HG03565 (cell line): ENCODE data around the gene SLC7A9.
"Not testable (repeated sequence)": the region's sequence is repeated elsewhere in the genome, so short reads cannot be mapped to it uniquely, and the experiment has no call there.

ENCODE experiments used
- ATAC-seq: cut with Tn5 transposase; IDR thresholded peaks from one replicate; pipeline ENCODE4 v1.9.1; 2021; ENCODE audit warnings: mild to moderate bottlenecking, moderate library complexity; ENCODE audit not compliant: unreplicated experiment

Gene SLC7A9

DNA sequence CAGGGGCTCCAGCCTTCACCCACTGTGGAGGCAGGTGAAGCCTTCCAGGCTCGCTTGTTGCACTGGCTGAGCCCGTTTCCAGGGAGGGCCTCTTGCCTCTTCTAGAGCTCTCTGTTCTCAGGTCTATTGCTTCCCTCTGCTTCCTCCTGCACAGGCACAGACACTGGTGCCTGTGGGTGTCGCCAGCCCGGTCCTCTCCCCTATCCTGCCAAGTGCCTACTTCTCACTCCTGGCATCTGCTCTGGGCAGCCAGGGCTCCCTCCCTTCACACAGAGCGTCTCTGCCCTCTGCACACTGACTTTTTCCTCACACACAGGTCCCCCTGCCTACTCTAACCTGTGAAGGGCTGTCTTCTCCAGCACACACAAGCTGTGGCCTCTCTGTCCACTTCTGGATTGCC lies 60.3 kb downstream of the SLC7A9 start:
- ATAC-seq = no peak

DNA sequence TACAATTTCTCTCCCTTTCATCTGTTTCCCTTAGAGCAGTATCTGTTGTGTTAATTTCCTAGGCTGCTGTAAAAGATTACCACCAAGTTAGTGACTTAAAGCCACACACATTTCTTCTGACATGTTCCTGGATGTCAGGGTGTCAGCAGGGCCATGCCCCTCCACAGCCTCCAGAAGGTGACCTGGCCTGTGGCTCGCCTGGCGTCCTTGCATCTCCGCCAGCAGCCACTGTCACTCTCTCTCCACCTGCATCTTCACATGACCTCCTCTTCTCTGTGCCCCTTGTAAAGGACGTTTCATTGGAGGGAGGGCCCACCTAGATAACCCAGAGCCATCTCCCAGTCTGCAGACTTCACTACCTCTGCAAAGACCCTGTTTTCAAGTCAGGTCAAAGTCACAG lies 61.3 kb downstream of the SLC7A9 start:
- no peak for ATAC-seq

DNA sequence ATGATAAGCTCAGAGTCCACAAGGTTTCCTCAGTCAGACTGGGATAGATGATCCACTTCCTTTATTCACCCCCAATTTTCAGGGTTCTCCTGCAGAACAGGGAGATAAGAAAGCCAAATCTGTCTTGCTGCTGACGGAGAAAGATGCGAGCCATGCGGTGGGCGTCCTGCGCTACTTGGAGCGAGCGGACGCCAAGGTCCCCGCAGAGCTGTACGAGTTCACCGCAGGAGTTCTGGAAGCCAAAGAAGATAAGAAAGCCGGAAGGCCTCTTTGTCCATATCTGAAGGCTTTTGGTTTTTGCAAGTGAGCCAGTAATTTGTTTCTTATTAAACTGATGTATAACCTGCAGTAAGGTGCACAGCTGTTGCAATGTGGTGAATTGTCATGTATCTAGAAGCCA lies 66.7 kb downstream of the SLC7A9 start:
- ATAC-seq = no peak

DNA sequence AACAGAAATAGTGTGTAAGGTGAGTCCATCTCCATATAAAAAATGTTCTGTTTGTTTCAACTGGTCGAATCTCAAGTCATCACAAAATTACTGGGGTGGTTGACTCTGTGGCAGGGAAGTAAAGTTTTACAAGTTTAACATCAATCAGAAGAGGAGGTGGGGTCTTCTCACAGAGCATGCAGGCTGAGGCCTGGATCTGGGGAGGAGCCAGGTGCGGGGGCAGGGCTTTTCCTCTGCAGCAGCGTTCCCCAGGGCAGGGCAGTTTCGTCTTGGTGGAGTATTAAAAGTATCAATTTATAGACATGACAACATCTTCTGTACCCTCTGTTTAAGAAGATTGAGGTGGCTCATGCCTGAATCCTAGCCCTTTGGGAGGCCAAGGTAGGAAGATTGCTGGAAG lies 68.8 kb downstream of the SLC7A9 start:
- no peak for ATAC-seq

DNA sequence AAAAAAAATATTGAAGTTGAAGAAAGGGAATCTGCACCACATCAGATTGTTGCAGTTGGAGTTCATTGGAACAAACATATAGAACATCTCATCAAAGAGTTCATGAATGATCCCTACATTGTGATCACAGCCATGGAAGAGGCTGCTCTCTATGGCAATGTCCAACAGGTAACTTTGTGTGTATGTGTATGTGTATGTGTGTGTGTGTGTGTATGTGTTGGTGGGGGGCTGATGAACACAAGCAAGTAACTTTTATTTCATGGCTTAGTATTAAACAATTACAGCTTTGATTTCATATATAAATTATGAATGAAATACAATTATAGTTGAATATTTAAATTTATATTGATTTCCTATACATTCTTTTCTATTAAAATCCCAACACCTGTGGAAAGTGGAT lies 69.4 kb downstream of the SLC7A9 start:
- ATAC-seq = no peak

DNA sequence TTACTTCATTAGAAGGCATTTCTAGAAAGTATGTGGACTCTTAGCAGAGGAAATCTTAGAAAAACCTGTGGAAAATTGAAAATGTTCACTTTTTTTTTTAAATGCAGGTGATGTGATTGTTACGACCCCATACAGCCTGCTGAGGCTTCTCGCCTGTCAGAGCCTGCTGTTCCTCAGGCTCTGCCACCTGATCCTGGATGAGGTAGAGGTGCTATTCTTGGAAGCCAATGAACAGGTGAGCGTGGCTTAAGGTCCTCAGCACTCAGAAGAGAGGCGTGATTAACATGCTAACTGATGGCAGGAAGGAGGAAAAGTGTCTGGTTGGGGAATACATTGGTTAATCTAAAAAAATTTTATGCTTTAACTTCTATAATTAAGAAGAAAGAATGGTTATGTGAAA lies 71.4 kb downstream of the SLC7A9 start:
- no peak for ATAC-seq

DNA sequence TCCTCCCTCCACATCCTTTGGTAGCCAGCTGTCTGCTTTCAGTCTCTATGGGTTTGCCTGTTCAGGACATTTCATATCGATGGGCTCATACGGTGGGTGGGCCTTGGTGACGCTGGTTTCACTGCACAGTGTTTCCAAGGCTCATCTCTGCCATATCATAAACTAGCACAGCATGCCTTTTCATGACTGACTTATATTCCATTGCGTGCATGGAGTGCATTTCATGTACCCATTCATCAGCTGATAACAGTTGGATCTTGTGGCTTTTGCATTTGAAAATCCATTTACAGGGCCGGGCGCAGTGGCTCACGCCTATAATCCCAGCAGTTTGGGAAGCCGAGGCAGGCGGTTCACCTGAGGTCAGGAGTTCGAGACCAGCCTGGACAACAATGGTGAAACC lies 80.1 kb downstream of the SLC7A9 start:
- ATAC-seq = no peak

DNA sequence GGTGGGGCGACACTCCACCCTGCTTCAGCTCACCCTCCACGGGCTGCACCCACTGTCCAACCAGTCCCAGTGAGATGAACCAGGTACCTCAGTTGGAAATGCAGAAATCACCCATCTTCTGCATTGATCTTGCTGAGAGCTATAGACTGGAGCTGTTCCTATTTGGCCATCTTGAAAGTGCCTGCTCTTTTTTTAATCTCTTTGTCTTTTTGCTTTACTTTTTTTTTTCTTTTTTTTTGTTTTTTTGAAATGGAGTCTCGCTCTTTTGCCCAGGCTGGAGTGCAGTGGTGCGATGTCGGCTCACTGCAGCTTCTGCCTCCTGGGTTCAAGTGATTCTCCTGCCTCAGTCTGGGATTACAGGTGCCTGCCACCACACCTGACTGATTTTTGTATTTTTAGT lies 81.7 kb downstream of the SLC7A9 start:
- not testable (repeated sequence) for ATAC-seq

DNA sequence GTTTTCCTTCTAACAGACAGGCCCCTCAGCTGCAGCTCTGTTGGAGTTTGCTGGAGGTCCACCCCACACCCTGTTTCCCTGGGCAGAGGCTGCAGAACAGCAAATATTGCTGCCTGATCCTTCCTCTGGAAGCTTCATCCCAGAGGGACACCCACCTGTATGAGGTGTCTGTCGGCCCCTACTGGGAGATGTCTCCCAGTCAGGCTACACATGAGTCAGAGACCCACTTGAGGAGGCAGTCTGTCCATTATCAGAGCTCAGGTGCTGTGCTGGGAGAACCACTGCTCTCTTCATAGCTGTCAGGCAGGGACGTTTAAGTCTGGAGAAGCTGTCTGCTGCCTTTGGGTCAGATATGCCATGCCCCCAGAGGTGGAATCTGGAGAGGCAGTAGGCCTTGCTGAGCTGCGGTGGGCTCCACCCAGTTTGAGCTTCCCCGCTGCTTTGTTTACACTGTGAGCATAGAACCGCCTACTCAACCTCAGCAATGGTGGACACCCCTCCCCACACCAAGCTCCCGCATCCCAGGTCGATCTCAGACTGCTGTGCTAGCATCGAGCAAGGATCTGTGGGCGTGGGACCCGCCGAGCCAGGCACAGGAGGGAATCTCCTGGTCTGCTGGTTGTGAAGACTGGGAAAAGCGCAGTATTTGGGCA lies 82.3 kb downstream of the SLC7A9 start:
- not testable (repeated sequence) for ATAC-seq

DNA sequence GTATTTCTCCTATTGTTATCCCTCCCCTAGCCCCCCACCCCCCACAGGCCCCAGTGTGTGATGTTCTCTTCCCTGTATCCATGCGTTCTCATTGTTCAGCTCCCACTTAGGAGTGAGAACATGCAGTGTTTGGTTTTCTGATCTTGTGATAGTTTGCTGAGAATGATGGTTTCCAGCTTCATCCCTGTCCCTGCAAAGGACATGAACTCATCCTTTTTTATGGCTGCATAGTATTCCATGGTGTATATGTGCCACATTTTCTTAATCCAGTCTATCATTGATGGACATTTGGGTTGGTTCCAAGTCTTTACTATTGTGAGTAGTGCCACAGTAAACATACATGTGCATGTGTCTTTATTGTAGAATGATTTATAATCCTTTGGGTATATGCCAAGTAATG lies 87.5 kb downstream of the SLC7A9 start:
- not testable (repeated sequence) for ATAC-seq

DNA sequence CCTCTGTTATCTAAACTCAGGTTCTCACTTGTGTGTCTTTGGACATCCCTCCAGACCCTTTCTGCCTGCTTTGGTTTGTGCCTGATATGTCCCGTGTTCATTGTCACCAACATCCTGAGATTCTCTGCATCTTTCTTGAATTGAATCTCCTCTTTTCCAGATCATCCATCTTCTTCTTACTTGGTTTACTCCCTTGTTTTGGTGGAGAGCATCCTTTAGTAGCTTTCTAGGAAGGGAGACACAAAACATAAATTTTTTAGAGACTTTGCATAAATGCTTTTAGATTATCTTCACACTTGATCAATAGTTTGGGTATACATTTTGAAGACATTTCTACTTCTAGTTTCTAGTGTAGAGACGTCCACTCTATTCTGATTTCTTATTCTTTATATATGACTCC lies 88.3 kb downstream of the SLC7A9 start:
- ATAC-seq = no peak
